T-helper 1 cell (primary cell): ENCODE results near the gene ABCC1.
"Not testable (repeated sequence)": the region's sequence is repeated elsewhere in the genome, so short reads cannot be mapped to it uniquely, and the experiment has no call there.

ENCODE experiments used
- DNase-seq, 5 donors: peaks; one replicate each; pipeline ENCODE4 v3.0.0-alpha.2; 2012 to 2020

Gene ABCC1

GRCh38 chr16:15967655-15968315 is 18.4 kb downstream of the ABCC1 start:
- DNase-seq = no peak

GRCh38 chr16:15970202-15970601 is 20.8 kb downstream of the ABCC1 start:
- no peak for DNase-seq

DNA sequence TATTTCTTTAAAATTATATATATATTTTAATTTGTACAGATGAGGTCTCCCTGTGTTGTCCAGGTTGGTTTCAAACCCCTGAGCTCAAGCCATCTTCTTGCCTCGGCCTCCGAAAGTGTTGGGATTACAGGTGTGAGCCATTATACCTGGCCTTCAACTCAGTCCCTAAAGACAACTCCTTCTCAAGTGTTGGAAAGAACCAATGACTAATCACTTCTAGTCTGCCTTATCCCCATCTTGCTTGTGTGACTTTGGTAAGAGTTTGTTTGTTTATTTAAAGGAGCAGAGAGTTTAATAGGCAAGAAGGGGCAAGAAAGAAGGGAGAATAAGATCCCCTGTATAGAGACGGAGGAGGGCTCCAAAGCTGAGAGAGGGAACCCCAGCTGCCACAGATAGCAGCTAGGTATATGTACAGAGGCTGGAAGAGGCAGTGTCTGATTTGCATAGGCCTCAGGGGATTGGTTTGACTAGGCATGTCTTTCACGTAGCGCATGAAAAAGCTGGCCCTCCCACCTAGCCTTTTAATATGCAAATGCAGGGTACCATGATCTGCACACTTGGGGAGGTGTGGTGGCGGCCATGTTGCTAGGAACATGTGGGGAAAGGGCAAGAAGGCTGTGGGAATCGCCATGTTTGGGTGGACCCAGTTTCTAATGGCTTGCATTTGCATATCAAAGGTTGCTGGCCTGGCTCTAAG is 21.5 kb downstream of the ABCC1 start:
- DNase-seq = no peak

GRCh38 chr16:15971440-15971815 is 22.0 kb downstream of the ABCC1 start:
- no peak for DNase-seq

DNA sequence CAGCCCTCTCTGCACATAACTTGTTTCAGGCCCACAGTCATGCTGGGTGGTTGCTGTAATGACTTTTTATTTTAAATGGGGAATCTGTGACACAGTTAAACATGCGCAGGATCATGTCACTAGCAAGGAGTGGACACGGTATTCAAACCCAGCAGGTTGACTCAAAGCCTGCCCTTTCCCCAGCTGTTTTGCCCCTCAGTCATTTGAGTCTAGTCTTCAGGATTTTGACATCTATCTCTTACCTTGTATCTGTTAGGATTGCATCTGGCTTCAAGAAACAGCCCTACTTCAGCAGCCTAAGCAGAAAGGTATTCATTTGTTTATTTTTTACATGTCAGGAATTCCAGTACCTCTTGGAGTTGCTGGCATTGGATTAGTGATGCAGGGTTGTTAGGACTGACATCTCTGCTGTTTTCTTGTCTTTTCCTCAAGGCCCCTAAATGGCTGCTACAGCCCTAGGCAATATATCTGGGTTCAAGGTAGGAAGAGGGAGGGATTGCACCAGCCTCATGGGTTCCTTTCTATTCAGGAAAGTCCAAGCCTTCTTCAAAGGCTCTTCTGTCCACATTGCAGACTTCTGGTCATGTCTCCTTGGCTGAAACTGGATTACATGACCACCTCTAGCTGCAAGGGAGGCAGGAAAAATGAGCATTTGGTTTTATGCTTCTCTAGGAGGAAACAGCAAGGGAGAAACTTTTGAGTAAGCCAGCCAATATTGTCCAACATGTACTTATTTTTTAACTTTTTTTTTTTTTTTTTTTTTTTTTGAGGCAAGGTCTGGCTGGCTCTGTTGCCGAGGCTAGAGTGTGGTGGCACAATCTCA is 22.8 kb downstream of the ABCC1 start:
- no peak for DNase-seq

- no peak for DNase-seq
Measured at GRCh38 chr16:15973421-15973820, 24.0 kb downstream of the ABCC1 start.

DNA sequence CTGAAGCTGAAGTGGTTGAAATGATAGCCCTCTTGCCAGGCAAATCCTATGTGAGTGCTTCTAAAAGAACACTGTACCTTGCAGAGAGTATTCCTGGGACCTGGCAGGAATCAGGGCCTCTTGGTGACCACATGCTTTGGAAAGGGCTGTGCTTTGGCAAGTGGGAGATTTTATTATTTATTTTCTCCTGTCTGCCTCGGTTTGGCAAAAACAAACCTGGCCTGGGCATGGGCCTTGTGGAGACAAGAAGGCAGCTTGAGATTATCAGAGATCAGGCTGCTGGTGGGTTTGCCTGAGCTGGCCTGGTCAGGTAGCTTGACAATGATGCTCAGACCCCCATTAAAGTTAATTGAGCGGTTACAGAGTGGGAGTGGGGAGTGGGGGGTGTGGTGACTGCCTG is 24.6 kb downstream of the ABCC1 start:
- DNase-seq = no peak

DNA sequence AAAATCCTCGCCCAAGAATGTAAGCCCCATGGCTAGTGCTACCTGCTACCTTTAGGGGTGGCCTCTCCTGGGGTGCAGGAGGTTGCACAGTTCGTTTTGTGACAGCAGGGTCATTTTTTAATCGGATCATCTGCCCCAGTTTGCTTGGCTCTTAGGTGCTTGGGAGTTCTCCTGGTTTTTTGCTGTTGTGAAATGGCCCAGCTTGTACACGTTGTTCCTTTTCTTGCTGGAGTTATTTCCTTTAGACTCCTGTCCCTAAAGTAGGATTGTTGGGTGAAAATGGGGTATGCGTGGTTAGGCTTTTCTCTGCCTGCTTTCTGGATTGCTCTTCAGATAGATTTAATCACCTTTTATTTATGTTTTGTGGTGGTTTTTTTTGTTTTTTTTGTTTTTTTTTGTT is 25.8 kb downstream of the ABCC1 start:
- DNase-seq = no peak

DNA sequence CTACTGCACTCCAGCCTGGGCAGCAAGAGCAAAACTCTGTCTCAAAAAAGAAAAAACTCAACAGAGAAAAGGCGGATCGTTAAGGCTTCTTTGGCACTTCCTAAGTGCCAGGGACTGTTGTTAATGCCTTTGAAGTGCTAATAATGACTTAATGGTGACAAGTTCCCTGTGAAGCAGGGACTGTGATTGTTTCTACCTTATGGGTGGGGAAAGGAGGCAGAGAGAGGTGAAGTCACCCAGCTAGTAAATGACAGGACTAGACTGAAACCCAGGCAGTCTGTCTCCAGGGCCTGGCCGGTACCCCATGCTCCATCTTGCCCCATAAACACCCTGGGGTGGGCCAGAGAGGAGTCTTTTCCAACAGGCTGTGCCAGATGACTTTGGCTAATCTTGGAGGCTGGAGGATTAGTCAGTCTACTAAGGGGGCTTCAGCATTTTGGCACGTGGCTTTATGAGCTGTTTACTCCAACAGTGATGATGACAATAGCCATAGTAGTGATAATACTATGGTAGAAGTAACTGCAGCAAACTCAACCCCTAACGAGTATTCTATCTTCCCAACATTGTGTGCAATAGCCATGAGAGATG is 26.9 kb downstream of the ABCC1 start:
- DNase-seq = no peak

GRCh38 chr16:15976929-15977637 is 27.7 kb downstream of the ABCC1 start:
- no peak for DNase-seq

DNA sequence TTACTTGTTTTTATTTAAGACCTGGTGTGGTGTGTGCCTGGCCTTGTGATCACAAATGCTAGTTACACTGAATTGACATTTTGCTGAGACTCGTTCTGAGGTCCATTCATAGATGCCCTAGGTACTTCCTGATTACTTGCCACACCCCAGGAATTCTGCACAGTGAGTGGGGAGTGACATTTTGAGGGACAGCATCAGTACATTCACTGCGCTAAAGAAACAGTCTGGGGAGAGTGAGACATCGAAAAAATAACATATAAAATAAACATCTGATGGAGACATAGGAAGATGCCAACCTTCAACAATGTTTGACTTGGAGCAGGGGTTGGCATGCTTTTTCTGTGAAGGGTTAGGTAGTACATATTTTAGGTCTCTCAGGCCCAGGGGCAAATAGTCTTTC is 30.4 kb downstream of the ABCC1 start:
- DNase-seq = no peak

DNA sequence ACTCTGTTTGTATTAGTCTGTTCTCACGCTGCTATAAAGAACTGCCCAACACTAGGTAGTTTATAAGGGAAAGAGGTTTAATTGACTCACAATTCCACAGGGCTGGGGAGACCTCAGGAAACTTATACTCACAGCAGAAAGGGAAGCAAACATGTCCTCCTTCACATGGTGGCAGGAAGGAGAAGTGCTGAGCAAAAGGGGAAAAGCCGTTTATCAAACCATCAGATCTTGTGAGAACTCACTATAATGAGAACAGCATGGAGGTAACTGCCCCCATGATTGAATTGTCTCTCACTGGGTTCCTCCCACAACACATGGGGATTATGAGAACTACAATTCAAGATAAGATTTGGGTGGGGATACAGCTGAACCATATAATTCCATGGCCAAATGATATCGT is 30.9 kb downstream of the ABCC1 start:
- no peak for DNase-seq

DNA sequence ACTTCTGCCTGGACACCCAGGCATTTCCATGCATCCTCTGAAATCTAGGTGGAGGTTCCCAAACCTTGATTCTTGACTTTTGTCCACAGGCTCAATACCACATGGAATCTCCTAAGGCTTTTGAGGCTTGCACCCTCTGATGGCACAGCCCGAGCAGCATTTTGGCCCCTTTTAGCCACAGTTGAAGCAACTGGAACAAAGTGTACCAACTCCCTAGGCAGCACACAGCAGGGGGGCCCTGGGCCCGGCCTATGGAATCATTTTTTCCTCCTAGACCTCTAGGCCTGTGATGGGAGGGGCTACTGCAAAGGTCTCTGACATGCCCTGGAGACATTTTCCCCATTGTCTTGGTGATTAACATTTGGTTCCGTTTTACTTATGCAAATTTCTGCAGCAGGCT is 32.0 kb downstream of the ABCC1 start:
- no peak for DNase-seq

- not testable (repeated sequence) for DNase-seq
Measured at GRCh38 chr16:15982194-15982915, 32.9 kb downstream of the ABCC1 start.

DNA sequence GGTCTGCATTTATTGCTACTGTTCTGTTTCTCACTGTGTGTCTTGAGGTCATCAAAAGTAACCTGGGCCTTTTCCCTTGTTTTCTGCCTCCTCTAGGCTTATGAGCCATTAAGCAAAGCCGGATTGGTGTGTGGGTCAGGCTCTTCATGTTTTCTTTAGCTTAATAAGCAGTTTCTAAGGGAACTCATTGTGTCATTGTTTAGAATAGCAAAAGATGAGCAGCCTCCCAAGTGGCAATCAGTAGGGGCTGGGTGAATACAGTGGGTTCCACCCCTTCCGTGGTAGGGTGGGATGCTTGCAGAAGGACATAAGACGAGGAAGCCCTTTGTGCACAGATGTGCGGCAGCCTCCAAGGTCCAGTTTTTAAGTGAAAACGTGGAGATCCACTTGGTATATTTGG is 34.5 kb downstream of the ABCC1 start:
- no peak for DNase-seq

DNA sequence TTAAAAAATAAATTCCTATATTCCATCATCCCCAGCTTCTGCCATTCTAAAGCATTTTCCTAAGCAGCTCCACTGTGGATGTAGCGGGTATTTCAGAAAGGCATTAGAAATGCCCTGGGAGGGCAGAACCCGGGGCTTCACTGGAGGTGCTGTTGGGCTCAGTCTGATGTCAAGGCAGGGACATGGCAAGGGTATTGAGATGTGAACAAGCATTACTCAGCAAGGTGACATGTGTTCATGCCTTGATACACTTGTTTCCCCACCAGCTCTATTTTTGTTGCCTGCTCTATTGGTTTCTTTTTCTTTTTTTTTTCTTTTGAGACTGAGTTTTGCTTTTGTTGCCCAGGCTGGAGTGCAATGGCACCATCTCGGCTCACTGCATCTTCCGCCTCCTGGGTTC is 35.7 kb downstream of the ABCC1 start:
- no peak for DNase-seq

GRCh38 chr16:15986261-15986660 is 36.8 kb downstream of the ABCC1 start:
- no peak for DNase-seq

DNA sequence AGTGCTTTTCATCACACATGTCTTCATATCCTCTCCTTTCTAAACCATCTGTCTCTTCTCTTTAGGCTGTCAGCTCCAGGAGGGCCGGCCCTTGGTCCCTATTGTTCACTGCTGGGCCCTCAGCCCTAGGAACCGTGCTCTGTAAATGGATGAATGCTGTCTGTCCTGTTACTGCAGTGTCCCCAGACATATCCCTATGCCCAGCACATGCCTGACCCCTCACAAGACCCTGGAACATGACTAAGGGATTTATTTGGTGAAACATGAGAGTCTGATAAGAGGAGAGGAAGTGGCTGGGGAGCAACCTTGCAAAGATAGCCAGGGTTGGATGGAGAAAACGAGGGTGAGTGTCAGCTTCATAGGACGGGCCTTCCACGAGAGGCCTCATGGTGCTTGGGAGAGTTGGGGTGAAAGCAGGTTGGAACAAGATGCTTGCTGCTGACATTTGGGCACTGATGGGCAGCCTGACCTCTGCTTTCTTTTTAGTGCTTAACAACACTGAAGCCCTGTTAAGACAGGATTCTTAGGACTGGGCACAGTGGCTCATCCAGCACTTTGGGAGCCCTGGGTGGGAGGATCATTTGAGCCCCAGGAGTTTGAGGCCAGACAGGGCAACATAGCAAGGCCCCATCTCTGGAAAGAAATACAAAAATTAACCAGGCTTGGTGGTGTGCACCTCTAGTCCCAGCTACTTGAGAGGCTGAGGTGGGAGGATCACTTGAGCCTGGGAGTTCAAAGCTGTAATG is 39.0 kb downstream of the ABCC1 start:
- DNase-seq = no peak

GRCh38 chr16:15990902-15991301 is 41.5 kb downstream of the ABCC1 start:
- DNase-seq = no peak

GRCh38 chr16:15993128-15993527 is 43.7 kb downstream of the ABCC1 start:
- DNase-seq = no peak

DNA sequence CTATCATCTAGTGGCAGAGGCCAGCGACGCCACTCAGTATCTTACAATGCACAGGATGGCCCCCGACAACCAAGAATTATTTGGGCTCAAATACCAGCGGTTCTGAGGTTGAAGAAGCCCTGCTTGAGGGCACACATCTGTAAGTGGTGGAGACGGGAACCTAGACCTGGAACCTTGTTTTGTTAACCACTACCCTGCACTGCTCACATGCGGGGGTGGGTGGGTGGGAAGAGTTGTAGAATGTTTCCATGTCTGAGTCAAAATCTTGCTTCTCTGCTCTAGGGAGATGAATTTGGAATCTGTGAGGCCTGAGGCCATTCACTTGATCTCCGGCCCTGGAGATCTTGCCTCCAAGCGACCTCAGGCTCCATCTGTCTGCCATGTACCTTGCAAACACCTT is 44.1 kb downstream of the ABCC1 start:
- no peak for DNase-seq
